GM19397 (cell line): ENCODE measurements around the gene CTPS2.
"Not testable (repeated sequence)": the region's sequence is repeated elsewhere in the genome, so short reads cannot be mapped to it uniquely, and the experiment has no call there.

Experiments
- ATAC-seq: cut with Tn5 transposase; IDR thresholded peaks from one replicate; pipeline ENCODE4 v1.9.1; 2021; ENCODE audit warnings: mild to moderate bottlenecking, moderate library complexity; ENCODE audit not compliant: unreplicated experiment

The CTPS2 gene

DNA sequence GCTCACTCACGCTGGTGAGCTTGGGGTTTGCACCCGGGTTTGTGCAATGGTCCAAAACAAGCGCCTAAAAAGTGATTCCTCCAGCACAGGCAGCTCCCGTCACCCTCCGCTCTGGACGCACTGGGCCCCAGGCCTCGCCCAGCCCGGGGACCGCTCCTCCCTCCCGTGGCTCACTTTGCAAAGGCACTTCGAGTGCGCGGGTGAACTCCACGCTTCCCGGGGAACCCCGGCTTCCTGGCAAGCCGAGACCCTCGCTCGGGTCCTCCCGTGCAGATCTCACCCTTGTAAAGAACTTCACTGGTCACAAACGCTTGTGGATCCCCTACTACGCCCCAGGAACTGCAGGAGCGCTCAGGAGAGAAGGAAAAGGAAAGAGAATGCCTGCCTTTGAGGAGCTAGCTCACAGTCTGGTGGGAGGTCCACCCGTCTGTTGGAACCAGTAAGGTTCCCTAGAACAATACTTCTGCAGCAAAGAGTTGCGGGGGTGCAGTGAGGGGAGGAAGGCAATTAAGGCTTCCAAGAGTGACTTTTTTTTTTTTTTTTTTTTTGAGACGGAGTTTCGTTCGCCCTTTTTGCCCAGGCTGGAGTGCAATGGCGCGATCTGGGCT, at the start of gene CTPS2:
TSS of gene CTPS2 (minus strand) at position 122 of the 608 bp plus-strand sequence. CDS start 9,767 bp downstream, outside the sequence.
- ATAC-seq = peak; percentile 83

DNA sequence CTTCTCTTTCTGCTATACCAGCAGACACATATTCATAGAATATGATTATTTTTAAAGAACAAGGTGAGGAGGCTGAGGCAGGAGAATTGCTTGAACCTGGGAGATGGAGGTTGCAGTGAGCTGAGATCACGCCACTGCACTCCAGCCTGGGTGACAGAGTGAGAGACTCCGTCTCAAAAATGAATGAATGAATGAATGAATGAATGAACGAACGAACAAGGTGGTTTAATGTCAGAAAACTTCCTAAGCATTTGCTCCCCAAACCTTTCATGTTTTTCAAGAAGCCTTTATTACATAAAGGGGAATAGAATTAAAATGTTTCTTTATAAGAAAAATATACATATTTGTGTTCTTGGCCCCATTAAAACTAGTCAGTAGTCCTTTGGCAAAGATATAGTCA, 49.0 kb upstream of the CTPS2 start:
- not testable (repeated sequence) for ATAC-seq

GRCh38 chrX:16756724-16757123, 44.3 kb upstream of the CTPS2 start:
- no peak for ATAC-seq

- ATAC-seq = no peak
These were observed 41.5 kb upstream of the CTPS2 start for GRCh38 chrX:16754019-16754418.

- no peak for ATAC-seq
These were observed 37.7 kb upstream of the CTPS2 start for GRCh38 chrX:16750136-16750535.

DNA sequence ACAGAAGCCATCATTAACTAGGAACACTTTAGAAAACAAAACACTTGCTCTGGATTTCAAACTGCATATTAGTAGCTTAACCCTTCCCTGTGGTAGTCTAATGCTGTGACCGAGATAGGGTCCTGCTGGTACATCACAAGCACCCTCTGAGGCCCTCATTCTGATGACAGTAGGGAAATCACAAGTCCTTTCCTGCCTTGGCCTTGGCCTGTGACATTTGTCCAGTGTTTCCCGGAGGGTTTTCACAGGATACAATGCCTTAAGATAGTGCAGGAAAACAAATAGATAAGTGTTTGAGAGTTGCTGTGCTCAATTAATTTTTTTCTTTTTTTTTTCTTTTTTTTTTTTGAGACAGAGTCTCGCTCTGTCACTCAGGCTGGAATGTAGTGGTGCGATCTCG, 36.0 kb upstream of the CTPS2 start:
- ATAC-seq = no peak

DNA sequence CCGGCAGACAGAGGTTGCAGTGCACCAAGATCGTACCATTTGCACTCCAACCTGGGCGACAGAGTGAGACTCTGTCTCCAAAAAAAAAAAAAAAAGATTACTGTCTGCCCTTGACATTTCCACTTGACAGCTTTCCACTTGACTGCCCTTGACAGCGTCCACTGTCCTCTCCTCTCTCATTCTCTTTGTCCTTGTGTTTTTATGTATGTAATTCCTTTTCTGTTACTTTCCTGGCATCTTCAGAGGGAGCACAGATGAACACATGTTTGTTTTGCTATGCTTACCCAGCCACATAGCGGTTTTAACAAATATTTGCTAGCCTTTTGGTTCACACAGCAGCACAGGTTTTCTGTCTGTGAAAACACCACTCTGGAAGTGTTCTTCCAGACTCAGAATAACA, 33.2 kb upstream of the CTPS2 start:
- ATAC-seq = no peak

- no peak for ATAC-seq
These were observed 32.6 kb upstream of the CTPS2 start for GRCh38 chrX:16745102-16745501.

DNA sequence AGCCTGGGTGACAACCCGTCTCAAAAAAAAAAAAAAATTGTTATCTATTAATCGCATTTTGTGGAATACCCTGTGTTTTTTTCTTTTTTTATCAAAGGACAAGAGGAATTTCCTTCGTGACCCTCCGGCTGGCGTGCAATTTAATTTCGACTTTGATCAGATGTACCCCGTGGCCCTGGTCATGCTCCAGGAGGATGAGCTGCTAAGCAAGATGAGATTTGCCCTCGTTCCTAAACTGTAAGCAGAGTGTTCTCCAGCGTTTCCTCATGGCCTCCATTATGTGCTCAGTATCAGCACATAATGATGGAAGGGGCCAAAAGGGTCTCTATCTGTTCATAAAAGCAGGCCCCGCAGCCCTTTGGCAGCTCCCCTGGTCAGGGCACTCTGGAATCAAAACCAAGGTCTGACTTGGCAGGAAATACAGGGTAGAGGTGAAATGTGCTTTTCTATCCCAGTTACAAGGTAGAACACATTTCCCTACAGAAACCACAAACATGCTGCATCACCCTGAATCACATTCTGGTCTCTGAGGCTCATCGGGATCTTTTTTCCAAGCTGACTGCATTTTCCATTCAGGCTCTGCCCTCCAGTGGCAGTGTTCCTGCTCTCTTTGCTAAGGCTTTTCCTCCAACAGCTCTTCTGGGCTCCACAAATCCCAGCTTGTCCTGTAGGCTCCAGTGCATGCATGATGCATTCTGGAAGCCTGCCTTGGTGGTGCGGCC, 31.3 kb upstream of the CTPS2 start:
- no peak for ATAC-seq

GRCh38 chrX:16739574-16739973, 27.1 kb upstream of the CTPS2 start:
- no peak for ATAC-seq

DNA sequence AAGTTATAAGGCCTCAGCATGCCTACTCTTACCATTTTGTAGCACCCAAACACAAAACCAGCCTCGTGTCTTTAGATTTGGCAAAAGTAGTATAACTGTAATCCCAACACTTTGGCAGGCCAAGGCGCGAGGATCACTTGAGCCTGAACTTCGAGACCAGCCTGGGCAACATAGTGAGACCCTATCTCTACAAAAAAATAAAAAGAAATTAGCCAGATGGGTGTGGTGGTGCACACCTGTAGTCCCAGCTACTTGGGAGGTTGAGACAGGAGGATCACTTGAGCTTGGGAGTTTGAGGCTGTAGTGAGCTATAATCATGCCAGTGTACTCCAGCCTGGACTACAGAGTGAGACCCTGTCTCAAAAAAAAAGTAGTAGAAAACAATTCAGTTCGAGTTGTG, 24.6 kb upstream of the CTPS2 start:
- no peak for ATAC-seq

DNA sequence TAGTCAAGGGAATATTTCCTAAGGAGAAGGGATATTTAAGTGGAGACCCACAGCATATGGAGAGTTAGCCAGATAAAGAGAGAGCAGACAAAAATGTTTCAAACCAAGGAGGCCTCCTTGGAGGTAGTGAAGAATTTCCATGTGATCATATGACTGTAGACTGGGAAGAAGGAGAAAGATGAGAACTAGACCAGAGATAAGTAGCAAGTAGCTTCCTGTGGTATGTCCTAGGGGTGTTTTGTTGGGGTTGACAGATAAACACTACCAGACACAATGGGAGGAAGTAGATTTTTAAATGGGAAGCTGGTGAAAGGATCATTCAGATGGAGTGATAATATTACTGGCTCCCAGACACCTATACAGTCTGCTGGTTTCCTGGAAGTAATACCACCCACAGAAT, 20.5 kb upstream of the CTPS2 start:
- ATAC-seq = no peak

DNA sequence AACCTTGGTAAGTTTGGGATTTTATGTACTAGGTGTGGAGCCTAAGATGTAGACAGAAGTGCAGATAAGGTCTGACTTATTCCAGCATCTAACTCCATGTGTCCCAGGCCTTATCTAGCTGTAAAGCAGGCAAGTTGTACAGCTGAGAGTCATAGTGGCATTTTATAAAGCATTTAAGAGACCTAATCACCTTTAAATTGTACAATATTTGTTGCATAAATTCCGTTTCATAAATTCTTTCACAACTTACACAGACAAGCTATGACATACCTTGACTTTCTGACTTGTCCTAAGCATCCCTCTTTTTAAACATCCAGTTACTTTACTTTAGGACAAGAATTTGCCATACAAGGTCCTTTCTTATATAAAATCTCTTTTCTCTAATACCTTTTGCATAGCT, 18.0 kb upstream of the CTPS2 start:
- ATAC-seq = no peak

GRCh38 chrX:16727637-16728036, 15.2 kb upstream of the CTPS2 start:
- no peak for ATAC-seq

- peak; percentile 87 for ATAC-seq
These were observed 14.0 kb upstream of the CTPS2 start for GRCh38 chrX:16726347-16726988.

DNA sequence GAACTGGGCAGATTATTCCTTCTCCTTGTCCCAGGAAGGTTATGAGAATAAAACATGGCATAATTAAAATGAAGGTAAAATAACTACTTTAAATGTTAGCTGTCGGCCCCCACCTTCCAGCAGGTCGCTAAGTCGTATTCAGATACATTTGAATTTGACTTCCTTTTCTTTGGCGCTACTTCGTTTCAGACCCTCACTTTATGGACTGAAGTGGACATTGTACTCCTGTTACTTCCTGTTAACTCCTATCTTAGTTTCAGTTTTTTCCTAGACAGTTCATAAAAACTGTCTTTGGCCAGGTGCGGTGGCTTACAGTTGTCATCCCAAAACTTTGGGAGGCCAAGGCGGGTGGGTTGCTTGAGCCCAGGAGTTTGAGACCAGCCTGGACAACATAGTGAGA, 12.6 kb upstream of the CTPS2 start:
- ATAC-seq = no peak

DNA sequence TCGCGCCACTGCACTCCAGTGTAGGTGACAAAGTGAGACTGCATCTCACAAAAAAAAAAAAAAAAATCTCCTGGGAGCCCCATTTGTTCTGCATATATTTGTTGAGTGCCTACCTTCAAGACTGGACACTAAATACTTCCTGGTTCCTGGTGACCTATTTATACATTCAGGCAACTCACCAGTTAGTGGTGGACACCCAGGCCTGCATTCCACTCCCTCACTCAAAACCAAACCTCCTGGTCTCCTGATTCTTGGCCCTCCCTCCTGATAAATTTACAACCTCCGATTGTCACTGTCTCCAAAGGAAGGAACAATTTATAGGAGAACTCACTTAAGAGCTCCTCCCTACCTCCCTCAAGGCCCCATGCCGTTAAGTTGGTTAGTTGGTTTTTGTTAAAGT, 10.0 kb upstream of the CTPS2 start:
- ATAC-seq = no peak

- ATAC-seq = peak; percentile 98
These were observed 7.0 kb upstream of the CTPS2 start, which contains the start of gene SYAP1 for GRCh38 chrX:16719334-16720084. TSS of gene SYAP1 (plus strand) at chrX:16719612. CDS start at chrX:16719725, 113 bp downstream.

DNA sequence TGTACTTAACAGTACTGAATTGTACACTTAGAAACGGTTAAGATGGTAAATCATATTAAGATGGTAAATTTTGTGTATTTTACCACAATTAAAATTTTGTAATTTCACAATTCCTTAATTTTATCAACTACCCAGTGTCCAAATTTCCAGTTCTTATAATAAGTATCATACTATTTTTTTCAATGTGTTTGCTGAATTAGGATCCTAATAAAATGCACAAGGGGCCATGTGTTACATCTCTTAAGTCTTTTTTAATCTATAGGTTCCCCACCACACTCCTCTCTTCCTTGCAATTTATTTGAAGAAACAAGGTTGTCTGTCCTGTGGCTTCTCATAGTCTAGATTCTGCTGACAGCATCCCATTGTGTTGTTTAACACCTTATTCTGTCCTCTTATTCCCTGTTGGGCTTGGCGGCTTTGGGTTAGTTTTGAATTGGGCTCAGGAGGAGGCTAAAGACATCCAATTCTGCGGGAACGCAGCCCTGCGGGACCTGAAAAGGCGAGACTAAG, 6.4 kb upstream of the CTPS2 start:
- ATAC-seq = peak; percentile 27

GRCh38 chrX:16716451-16716850, 4.0 kb upstream of the CTPS2 start:
- not testable (repeated sequence) for ATAC-seq

GRCh38 chrX:16715638-16716037, 3.2 kb upstream of the CTPS2 start:
- ATAC-seq = not testable (repeated sequence)
